IMR-90 (cell line): Measurements from ENCODE around the gene RHBDD2. TPM values are rescaled to one million over a fixed set of nuclear protein-coding genes. Genes with fewer than 3 reads are reported as not detected.

Experiments used
- ATAC-seq: fragments of 200-7000 bp; cut with Tn5 transposase; 2 replicates; pipeline ENCODE4 v1.9.1; 2020; ENCODE audit warnings: low read depth, mild to moderate bottlenecking, moderate library complexity
- BruUV-seq: library from RNA; stranded (reverse); fragments of 400-500 nt; replicated peaks from 2 replicates; lab custom pipeline; 2021; lab: Mats Ljungman, UMichigan
- CTCF ChIA-PET: fragments of 300-600 bp; formaldehyde crosslinking; extraction: SDS; loops from one replicate; lab custom pipeline; 2021; ENCODE audit warnings: antibody characterized with exemption; lab: Yijun Ruan, JAX
- POLR2A ChIA-PET: fragments of 300-600 bp; sonication (Branson Sonifier 250); formaldehyde crosslinking; loops from one replicate; lab custom pipeline; 2022; ENCODE audit warnings: antibody characterized with exemption; ENCODE audit not compliant: unreplicated experiment; lab: Charles Lee
- DNase-seq: peaks from one replicate; pipeline ENCODE4 v3.0.0; 2013
- H2AFZ ChIP-seq: replicated peaks from 2 replicates; pipeline ENCODE3; 2013; ENCODE audit warnings: low read length, mild to moderate bottlenecking; ENCODE audit not compliant: poor library complexity
- H2AK5ac ChIP-seq: 2 replicates; pipeline ENCODE4 v1.6.1; 2013; ENCODE audit warnings: low read depth, low read length, inconsistent platforms
- H2AK9ac ChIP-seq: replicated peaks from 2 replicates; pipeline ENCODE3; 2013; ENCODE audit warnings: mild to moderate bottlenecking, low read depth, low read length, moderate library complexity; ENCODE audit not compliant: poor library complexity
- H2BK120ac ChIP-seq: 2 replicates; pipeline ENCODE4 v1.6.1; 2013; ENCODE audit warnings: low read depth, low read length, inconsistent platforms
- H2BK15ac ChIP-seq: 3 replicates; pipeline ENCODE4 v1.6.1; 2013; ENCODE audit warnings: low read depth, low read length, inconsistent platforms
- H2BK20ac ChIP-seq: 2 replicates; pipeline ENCODE4 v1.6.1; 2013; ENCODE audit warnings: low read depth, mild to moderate bottlenecking, inconsistent platforms, low read length, moderate library complexity
- H2BK5ac ChIP-seq: 2 replicates; pipeline ENCODE4 v1.6.1; 2013; ENCODE audit warnings: mild to moderate bottlenecking, low read depth, low read length, inconsistent platforms; ENCODE audit not compliant: poor library complexity, severe bottlenecking
- H3K14ac ChIP-seq: replicated peaks from 2 replicates; pipeline ENCODE4 v1.6.1; 2013; ENCODE audit warnings: low read depth, low read length, inconsistent platforms
- H3K18ac ChIP-seq: 2 replicates; pipeline ENCODE4 v1.6.1; 2013; ENCODE audit warnings: low read depth, low read length, control low read depth
- H3K23ac ChIP-seq: 2 replicates; pipeline ENCODE4 v1.6.1; 2013; ENCODE audit warnings: low read depth, low read length, inconsistent platforms
- H3K27ac ChIP-seq: 2 replicates; pipeline ENCODE4 v1.5.1; 2013; ENCODE audit warnings: mild to moderate bottlenecking, control low read depth, low read length; ENCODE audit not compliant: insufficient read depth
- H3K27me3 ChIP-seq: 2 replicates; pipeline ENCODE4 v1.6.1; 2013; ENCODE audit warnings: low read length; ENCODE audit not compliant: control insufficient read depth, insufficient read depth
- H3K36me3 ChIP-seq: 2 replicates; pipeline ENCODE4 v1.6.1; 2013; ENCODE audit warnings: low read length, mixed read lengths; ENCODE audit not compliant: control insufficient read depth, insufficient read depth
- H3K4ac ChIP-seq: 2 replicates; pipeline ENCODE4 v1.6.1; 2013; ENCODE audit warnings: low read depth, low read length, inconsistent platforms
- H3K4me1 ChIP-seq: 2 replicates; pipeline ENCODE4 v1.6.1; 2013; ENCODE audit warnings: low read length, mixed read lengths; ENCODE audit not compliant: control insufficient read depth, insufficient read depth
- H3K4me2 ChIP-seq: 2 replicates; pipeline ENCODE4 v1.6.1; 2013; ENCODE audit warnings: low read depth, mild to moderate bottlenecking, control low read depth, low read length, moderate library complexity
- H3K4me3 ChIP-seq: 2 replicates; pipeline ENCODE4 v1.5.1; 2013; ENCODE audit warnings: low read depth, mild to moderate bottlenecking, control low read depth, low read length, moderate library complexity; ENCODE audit not compliant: insufficient read depth
- H3K56ac ChIP-seq: 2 replicates; pipeline ENCODE4 v1.6.1; 2013; ENCODE audit warnings: low read length, inconsistent platforms; ENCODE audit not compliant: insufficient read depth; ENCODE audit errors: extremely low read depth
- H3K79me1 ChIP-seq, 2 experiments: 2 replicates each; pipeline ENCODE4 v1.6.1; 2013; ENCODE audit warnings: low read length in 2 of 2, inconsistent platforms in 1 of 2, low read depth in 1 of 2
- H3K9ac ChIP-seq: 2 replicates; pipeline ENCODE4 v1.6.1; 2013; ENCODE audit warnings: low read depth, low read length, control low read depth
- H3K9me1 ChIP-seq: 2 replicates; pipeline ENCODE4 v1.6.1; 2013; ENCODE audit warnings: low read length, inconsistent platforms; ENCODE audit not compliant: insufficient read depth
- H3K9me3 ChIP-seq: 2 replicates; pipeline ENCODE4 v1.6.1; 2013; ENCODE audit warnings: low read length; ENCODE audit not compliant: control insufficient read depth, insufficient read depth
- H4K20me1 ChIP-seq: 2 replicates; pipeline ENCODE4 v1.6.1; 2013; ENCODE audit warnings: low read length, inconsistent platforms; ENCODE audit not compliant: insufficient read depth
- H4K5ac ChIP-seq: 2 replicates; pipeline ENCODE4 v1.6.1; 2013; ENCODE audit warnings: mild to moderate bottlenecking, low read depth, low read length, control low read depth
- H4K8ac ChIP-seq, 2 experiments: 2 replicates each; pipeline ENCODE4 v1.6.1; 2013; ENCODE audit warnings: low read depth in 2 of 2, low read length in 2 of 2, control low read depth in 1 of 2, inconsistent platforms in 1 of 2
- H4K91ac ChIP-seq: 2 replicates; pipeline ENCODE4 v1.6.1; 2013; ENCODE audit warnings: low read depth, low read length, inconsistent platforms; ENCODE audit not compliant: insufficient read depth
- BHLHE40 ChIP-seq: fragments of 150-350 bp; IDR thresholded peaks from 2 replicates; pipeline ENCODE4 v1.6.1; 2016; ENCODE audit warnings: mild to moderate bottlenecking, low read depth, low read length
- MAFK ChIP-seq: IDR thresholded peaks from 2 replicates; pipeline ENCODE4 v1.6.1; 2012; ENCODE audit warnings: low read depth, low read length, improper control_type of control experiment
- MXI1 ChIP-seq: IDR thresholded peaks from 2 replicates; pipeline ENCODE4 v1.6.1; 2012; ENCODE audit warnings: low read depth, mild to moderate bottlenecking, low read length, moderate library complexity, borderline replicate concordance
- NFE2L2 ChIP-seq: fragments of 150-350 bp; IDR thresholded peaks from 2 replicates; pipeline ENCODE4 v1.6.1; 2016; ENCODE audit warnings: low read depth, mild to moderate bottlenecking, low read length
- POLR2A ChIP-seq: IDR thresholded peaks from 2 replicates; pipeline ENCODE4 v1.6.1; 2012; ENCODE audit warnings: mild to moderate bottlenecking, low read depth, low read length
- RFX5 ChIP-seq: IDR thresholded peaks from 2 replicates; pipeline ENCODE4 v1.8.0; 2012; ENCODE audit warnings: low read depth, mild to moderate bottlenecking, low read length, moderate library complexity
- WGBS, 2 experiments: methylation state at CpG; one replicate each; pipeline versions ENCODE4 v1.1.5 to v1.1.7; 2013; ENCODE audit warnings: missing lambda C conversion rate in 2 of 2; ENCODE audit not compliant: insufficient read length in 1 of 2; ENCODE audit errors: extremely low coverage in 2 of 2; 5-methylcytosine and 5-hydroxymethylcytosine counted together
- dilution Hi-C: fragments of 300-500 bp; cut with HindIII; formaldehyde crosslinking; loops from one replicate; pipeline ENCODE4 v1.14.3; 2018; ENCODE audit warnings: low sequenced_read_pairs; ENCODE audit not compliant: unreplicated experiment
- in situ Hi-C: fragments of 300-500 bp; cut with MboI; formaldehyde crosslinking; loops from 3 replicates; pipeline ENCODE4 v1.14.3; 2019; ENCODE audit warnings: low sequenced_read_pairs, inconsistent platforms, mixed read lengths
- intact Hi-C: fragments of 100-400 bp; cut with micrococcal nuclease; formaldehyde crosslinking; loops from 2 replicates; pipeline ENCODE4 v1.10.0; 2022
- polyA plus RNA-seq, 3 experiments: library from polyadenylated mRNA; depleted of rRNA; stranded (reverse); fragments of >200 nt; gene quantifications; 2 replicates each; pipeline ENCODE4 v1.2.3, GENCODE V29; 2012; ENCODE audit warnings: low replicate concordance in 1 of 3
- total RNA-seq: library from RNA; depleted of rRNA; stranded (reverse); fragments of >200 nt; gene quantifications from 2 replicates; pipeline ENCODE4 v1.2.3, GENCODE V29; 2012
- TF ChIP-seq, protein P1 (sequence below): fragments of 150-350 bp; IDR thresholded peaks from 2 replicates; pipeline ENCODE4 v1.6.1; 2017; ENCODE audit warnings: mild to moderate bottlenecking, antibody characterized with exemption, low read length, low read depth
- TF ChIP-seq, protein P2 (sequence below): conservative IDR thresholded peaks from 2 replicates; pipeline ENCODE4 v1.5.1; 2012; ENCODE audit warnings: mild to moderate bottlenecking, low read depth, low read length, improper control_type of control experiment
- TF ChIP-seq, protein P3 (sequence below): fragments of 150-350 bp; IDR thresholded peaks from 2 replicates; pipeline ENCODE4 v1.6.1; 2016; ENCODE audit warnings: low read depth, mild to moderate bottlenecking, low read length, moderate library complexity, borderline replicate concordance

Gene RHBDD2
- total and polyA plus RNA-seq, 2 of the 4 experiments (the other 2 are of a cell fraction) = 9.7 to 42.4 TPM

DNA sequence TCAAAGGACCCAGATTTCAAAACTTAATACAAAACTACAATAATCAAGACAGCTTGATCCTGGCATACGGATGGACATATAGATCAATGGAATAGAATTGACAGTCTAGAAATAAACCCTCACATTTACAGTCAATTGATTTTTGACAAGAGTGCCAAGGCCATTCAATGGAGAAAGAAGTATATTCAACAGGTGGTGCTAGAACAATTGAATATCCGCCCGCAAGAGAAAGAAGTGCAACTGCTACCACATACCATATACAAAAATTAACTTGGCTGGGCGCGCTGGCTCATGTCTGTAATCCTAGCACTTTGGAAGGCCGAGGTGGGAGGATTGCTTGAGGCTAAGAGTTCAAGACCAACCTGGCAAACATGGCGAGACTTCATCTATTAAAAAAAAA lies 42.0 kb upstream of the RHBDD2 start:
- no peak overlapping the region for H2BK5ac ChIP-seq
- DNase-seq (no peak), ATAC-seq (no peak)
- no peak overlapping the region for H3K23ac ChIP-seq
- no peak overlapping the region for H2AK9ac ChIP-seq
- no peak overlapping the region for H3K4me2 ChIP-seq
- no peaks in the 10 kb centered on the region for H3K36me3 ChIP-seq
- no peak overlapping the region for H3K27ac ChIP-seq
- TF ChIP-seq MAFK (no peak), RFX5 (no peak), NFE2L2 (no peak), BHLHE40 (no peak), MXI1 (no peak), POLR2A (no peak)
- TF ChIP-seq, protein P1, sequence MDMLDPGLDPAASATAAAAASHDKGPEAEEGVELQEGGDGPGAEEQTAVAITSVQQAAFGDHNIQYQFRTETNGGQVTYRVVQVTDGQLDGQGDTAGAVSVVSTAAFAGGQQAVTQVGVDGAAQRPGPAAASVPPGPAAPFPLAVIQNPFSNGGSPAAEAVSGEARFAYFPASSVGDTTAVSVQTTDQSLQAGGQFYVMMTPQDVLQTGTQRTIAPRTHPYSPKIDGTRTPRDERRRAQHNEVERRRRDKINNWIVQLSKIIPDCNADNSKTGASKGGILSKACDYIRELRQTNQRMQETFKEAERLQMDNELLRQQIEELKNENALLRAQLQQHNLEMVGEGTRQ = no peak
- TF ChIP-seq, protein P2, sequence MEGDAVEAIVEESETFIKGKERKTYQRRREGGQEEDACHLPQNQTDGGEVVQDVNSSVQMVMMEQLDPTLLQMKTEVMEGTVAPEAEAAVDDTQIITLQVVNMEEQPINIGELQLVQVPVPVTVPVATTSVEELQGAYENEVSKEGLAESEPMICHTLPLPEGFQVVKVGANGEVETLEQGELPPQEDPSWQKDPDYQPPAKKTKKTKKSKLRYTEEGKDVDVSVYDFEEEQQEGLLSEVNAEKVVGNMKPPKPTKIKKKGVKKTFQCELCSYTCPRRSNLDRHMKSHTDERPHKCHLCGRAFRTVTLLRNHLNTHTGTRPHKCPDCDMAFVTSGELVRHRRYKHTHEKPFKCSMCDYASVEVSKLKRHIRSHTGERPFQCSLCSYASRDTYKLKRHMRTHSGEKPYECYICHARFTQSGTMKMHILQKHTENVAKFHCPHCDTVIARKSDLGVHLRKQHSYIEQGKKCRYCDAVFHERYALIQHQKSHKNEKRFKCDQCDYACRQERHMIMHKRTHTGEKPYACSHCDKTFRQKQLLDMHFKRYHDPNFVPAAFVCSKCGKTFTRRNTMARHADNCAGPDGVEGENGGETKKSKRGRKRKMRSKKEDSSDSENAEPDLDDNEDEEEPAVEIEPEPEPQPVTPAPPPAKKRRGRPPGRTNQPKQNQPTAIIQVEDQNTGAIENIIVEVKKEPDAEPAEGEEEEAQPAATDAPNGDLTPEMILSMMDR = no peak
- TF ChIP-seq, protein P3, sequence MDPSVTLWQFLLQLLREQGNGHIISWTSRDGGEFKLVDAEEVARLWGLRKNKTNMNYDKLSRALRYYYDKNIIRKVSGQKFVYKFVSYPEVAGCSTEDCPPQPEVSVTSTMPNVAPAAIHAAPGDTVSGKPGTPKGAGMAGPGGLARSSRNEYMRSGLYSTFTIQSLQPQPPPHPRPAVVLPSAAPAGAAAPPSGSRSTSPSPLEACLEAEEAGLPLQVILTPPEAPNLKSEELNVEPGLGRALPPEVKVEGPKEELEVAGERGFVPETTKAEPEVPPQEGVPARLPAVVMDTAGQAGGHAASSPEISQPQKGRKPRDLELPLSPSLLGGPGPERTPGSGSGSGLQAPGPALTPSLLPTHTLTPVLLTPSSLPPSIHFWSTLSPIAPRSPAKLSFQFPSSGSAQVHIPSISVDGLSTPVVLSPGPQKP = no peak
- POLR2A ChIA-PET = no interaction called here
- no peak overlapping the region for H3K14ac ChIP-seq
- no peak overlapping the region for H3K56ac ChIP-seq
- CTCF ChIA-PET = no interaction called here
- H3K9me1 ChIP-seq = peaks cover 3% of the 10 kb centered on the region; the same call in 1 of the 2 replicates
- H3K79me1 ChIP-seq = no peaks in the 10 kb centered on the region
- no peak overlapping the region for H2AFZ ChIP-seq
- no peak overlapping the region for H2BK20ac ChIP-seq
- no peaks in the 10 kb centered on the region for H3K27me3 ChIP-seq
- WGBS, 2 experiments = no CpG with 5 or more reads among the region's 7 CpGs
- H4K20me1 ChIP-seq = no peaks in the 10 kb centered on the region
- no peak overlapping the region for H2BK120ac ChIP-seq
- H3K4me1 ChIP-seq = no peaks in the 10 kb centered on the region
- no peak overlapping the region for H3K4ac ChIP-seq
- no peaks in the 10 kb centered on the region for H3K9me3 ChIP-seq
- no peak overlapping the region for H3K18ac ChIP-seq
- H2AK5ac ChIP-seq = no peak overlapping the region
- dilution Hi-C loops (no loop called here), in situ Hi-C loops (no loop called here), intact Hi-C loops (no loop called here)
- no TSS peak for BruUV-seq
- no peak overlapping the region for H4K91ac ChIP-seq
- no peak overlapping the region for H3K4me3 ChIP-seq
- no peak overlapping the region for H4K8ac ChIP-seq
- H4K5ac ChIP-seq = no peak overlapping the region
- no peak overlapping the region for H2BK15ac ChIP-seq
- H3K9ac ChIP-seq = no peak overlapping the region
